ENCODE measurements around the gene PDGFB.

Gene PDGFB

DNA sequence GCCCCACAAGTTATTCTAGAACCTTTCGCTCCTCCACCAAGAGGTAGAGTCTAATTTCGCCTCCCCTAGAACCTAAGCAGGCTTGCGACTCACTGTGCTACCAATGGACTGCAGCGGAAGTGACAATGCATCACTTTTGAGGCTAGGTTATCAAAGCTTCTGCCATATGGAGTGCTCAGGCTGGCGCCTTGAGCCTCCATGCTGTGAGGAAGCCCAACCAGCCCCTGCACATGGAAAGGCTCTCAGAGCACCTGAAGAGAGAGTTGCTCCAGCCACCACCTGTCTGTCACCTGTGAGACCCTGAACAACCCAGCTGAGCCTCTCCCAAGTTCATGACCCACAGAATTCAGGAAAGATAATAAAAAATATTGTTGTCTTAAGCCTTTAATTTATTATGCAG, 63.0 kb downstream of the PDGFB start:
- Histone ChIP-seq H4K91ac (ENCODE audit: low read depth, low read length) (no peak overlapping the region), H3K23ac (ENCODE audit: low read length) (no peak overlapping the region), H2BK5ac (ENCODE audit: low read depth, low read length, poor library complexity) (no peak overlapping the region), H2AK5ac (ENCODE audit: low read length) (no peak overlapping the region), H3K79me1 (ENCODE audit: low read length) (peaks cover 12% of the 10 kb centered on the region), H3K4me2 (ENCODE audit: low read length) (no peak overlapping the region), H3K36me3 (ENCODE audit: control insufficient read depth in 1 of 2, insufficient read depth in 2 of 2, low read length in 2 of 2) (no peaks in the 10 kb centered on the region), H3K14ac (ENCODE audit: low read length) (no peak overlapping the region), H2BK12ac (ENCODE audit: low read length) (no peak overlapping the region), H2AFZ (ENCODE audit: insufficient read depth, low read length, poor library complexity) (no peak overlapping the region), H3K9me3 (ENCODE audit: insufficient read depth, low read depth, low read length) (peaks cover 7% of the 10 kb centered on the region), H3K4ac (ENCODE audit: low read depth, low read length) (no peak overlapping the region), H3K4me1 (ENCODE audit: control insufficient read depth in 1 of 2, insufficient read depth in 2 of 2, low read length in 2 of 2) (peaks cover 8 to 11% of the 10 kb centered on the region in 2 experiments), H3K27ac (ENCODE audit: low read depth, low read length) (no peak overlapping the region), H3K9ac (ENCODE audit: low read length) (no peak overlapping the region), H3K18ac (ENCODE audit: low read length) (no peak overlapping the region), H3K4me3 (ENCODE audit: low read depth, low read length) (no peak overlapping the region), H3K27me3 (ENCODE audit: insufficient read depth, low read length) (no peaks in the 10 kb centered on the region), H2BK120ac (ENCODE audit: insufficient read depth, low read length, poor library complexity) (no peak overlapping the region), H3K79me2 (ENCODE audit: control insufficient read depth, insufficient read depth, low read length, poor library complexity) (peaks cover 2% of the 10 kb centered on the region), H4K12ac (ENCODE audit: low read depth, low read length) (no peak overlapping the region), H4K8ac (ENCODE audit: low read depth, low read length) (no peak overlapping the region)
- DNase-seq = no peak
- no CpG with 5 or more reads among the region's 5 CpGs for WGBS (ENCODE audit: extremely low coverage, insufficient coverage, insufficient read length)

DNA sequence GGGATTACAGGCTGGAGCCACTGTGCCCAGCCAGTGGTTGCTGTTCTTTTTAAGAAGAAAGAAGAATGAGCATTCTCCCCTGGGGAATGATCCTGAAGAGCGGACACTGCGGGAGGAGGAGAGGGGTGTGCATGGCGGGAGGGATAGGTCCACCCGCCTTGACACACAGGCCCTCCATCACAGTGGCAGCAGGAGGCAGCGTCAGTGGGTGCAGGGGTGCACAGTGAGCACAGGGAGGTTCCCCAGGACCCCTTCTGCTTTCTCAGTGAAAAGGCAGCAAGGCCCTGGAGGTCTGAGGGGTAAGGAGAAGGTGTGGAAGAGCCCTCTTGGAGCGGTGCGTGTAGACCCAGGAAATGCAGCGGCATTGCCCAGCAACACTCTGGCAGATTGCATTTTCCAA, 63.4 kb downstream of the PDGFB start:
- H3K4me2 ChIP-seq (ENCODE audit: low read length) = no peak overlapping the region
- no peak overlapping the region for H3K9ac ChIP-seq (ENCODE audit: low read length)
- H3K23ac ChIP-seq (ENCODE audit: low read length) = no peak overlapping the region
- H3K79me2 ChIP-seq (ENCODE audit: control insufficient read depth, insufficient read depth, low read length, poor library complexity) = peaks cover 7% of the 10 kb centered on the region
- H3K27ac ChIP-seq (ENCODE audit: low read depth, low read length) = no peak overlapping the region
- no peak overlapping the region for H2BK12ac ChIP-seq (ENCODE audit: low read length)
- no peak overlapping the region for H3K14ac ChIP-seq (ENCODE audit: low read length)
- peaks cover 17% of the 10 kb centered on the region for H3K79me1 ChIP-seq (ENCODE audit: low read length)
- peaks cover 12 to 15% of the 10 kb centered on the region in 2 experiments for H3K4me1 ChIP-seq (ENCODE audit: control insufficient read depth in 1 of 2, insufficient read depth in 2 of 2, low read length in 2 of 2)
- peaks cover 4% of the 10 kb centered on the region for H3K9me3 ChIP-seq (ENCODE audit: insufficient read depth, low read depth, low read length)
- H3K36me3 ChIP-seq (ENCODE audit: control insufficient read depth in 1 of 2, insufficient read depth in 2 of 2, low read length in 2 of 2) = no peaks in the 10 kb centered on the region
- DNase-seq = no peak
- no peak overlapping the region for H2BK120ac ChIP-seq (ENCODE audit: insufficient read depth, low read length, poor library complexity)
- H3K4me3 ChIP-seq (ENCODE audit: low read depth, low read length) = no peak overlapping the region
- no peak overlapping the region for H3K18ac ChIP-seq (ENCODE audit: low read length)
- no peaks in the 10 kb centered on the region for H3K27me3 ChIP-seq (ENCODE audit: insufficient read depth, low read length)
- H2AFZ ChIP-seq (ENCODE audit: insufficient read depth, low read length, poor library complexity) = no peak overlapping the region
- no peak overlapping the region for H4K8ac ChIP-seq (ENCODE audit: low read depth, low read length)
- no peak overlapping the region for H4K91ac ChIP-seq (ENCODE audit: low read depth, low read length)
- H2BK5ac ChIP-seq (ENCODE audit: low read depth, low read length, poor library complexity) = no peak overlapping the region
- H3K4ac ChIP-seq (ENCODE audit: low read depth, low read length) = no peak overlapping the region
- no CpG with 5 or more reads among the region's 8 CpGs for WGBS (ENCODE audit: extremely low coverage, insufficient coverage, insufficient read length)
- no peak overlapping the region for H4K12ac ChIP-seq (ENCODE audit: low read depth, low read length)
- H2AK5ac ChIP-seq (ENCODE audit: low read length) = no peak overlapping the region

DNA sequence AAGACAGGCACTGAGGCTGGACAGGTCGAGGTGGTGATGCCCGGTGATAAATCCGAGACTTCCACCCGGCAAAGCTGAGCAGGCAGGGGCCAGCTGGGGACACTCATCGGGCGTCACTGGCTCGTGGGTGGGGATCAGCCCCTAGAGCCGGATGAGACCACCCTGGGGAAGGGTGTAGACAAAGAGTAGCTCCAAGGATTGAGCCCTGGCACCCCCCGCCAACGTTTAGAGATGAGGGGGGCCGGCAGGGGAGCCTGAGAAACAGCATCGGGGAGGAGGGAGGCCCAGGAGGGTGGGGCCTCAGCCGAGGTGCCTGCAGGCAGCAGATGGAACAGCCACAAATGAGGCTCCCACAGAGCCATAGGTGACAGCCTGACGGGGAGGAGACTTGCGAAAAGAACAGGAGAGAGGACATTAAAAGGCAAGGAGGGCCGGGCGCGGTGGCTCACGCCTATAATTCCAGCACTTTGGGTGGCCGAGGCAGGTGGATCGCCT, 64.9 kb downstream of the PDGFB start:
- H4K8ac ChIP-seq (ENCODE audit: low read depth, low read length) = no peak overlapping the region
- H3K4me3 ChIP-seq (ENCODE audit: low read depth, low read length) = no peak overlapping the region
- H2AK5ac ChIP-seq (ENCODE audit: low read length) = no peak overlapping the region
- peaks cover 26 to 29% of the 10 kb centered on the region in 2 experiments for H3K4me1 ChIP-seq (ENCODE audit: control insufficient read depth in 1 of 2, insufficient read depth in 2 of 2, low read length in 2 of 2)
- H3K4ac ChIP-seq (ENCODE audit: low read depth, low read length) = no peak overlapping the region
- no peak overlapping the region for H3K14ac ChIP-seq (ENCODE audit: low read length)
- no peak overlapping the region for H3K18ac ChIP-seq (ENCODE audit: low read length)
- H3K27ac ChIP-seq (ENCODE audit: low read depth, low read length) = no peak overlapping the region
- no peak overlapping the region for H2AFZ ChIP-seq (ENCODE audit: insufficient read depth, low read length, poor library complexity)
- no peak overlapping the region for H3K4me2 ChIP-seq (ENCODE audit: low read length)
- H4K12ac ChIP-seq (ENCODE audit: low read depth, low read length) = no peak overlapping the region
- H4K91ac ChIP-seq (ENCODE audit: low read depth, low read length) = peak overlapping the region; percentile 29
- H3K27me3 ChIP-seq (ENCODE audit: insufficient read depth, low read length) = no peaks in the 10 kb centered on the region
- H2BK5ac ChIP-seq (ENCODE audit: low read depth, low read length, poor library complexity) = no peak overlapping the region
- no peak for DNase-seq
- no peak overlapping the region for H2BK12ac ChIP-seq (ENCODE audit: low read length)
- no peak overlapping the region for H3K9ac ChIP-seq (ENCODE audit: low read length)
- H3K36me3 ChIP-seq (ENCODE audit: control insufficient read depth in 1 of 2, insufficient read depth in 2 of 2, low read length in 2 of 2) = no peaks in the 10 kb centered on the region
- H3K79me1 ChIP-seq (ENCODE audit: low read length) = peaks cover 31% of the 10 kb centered on the region
- H2BK120ac ChIP-seq (ENCODE audit: insufficient read depth, low read length, poor library complexity) = no peak overlapping the region
- no CpG with 5 or more reads among the region's 21 CpGs for WGBS (ENCODE audit: extremely low coverage, insufficient coverage, insufficient read length)
- peaks cover 18% of the 10 kb centered on the region for H3K79me2 ChIP-seq (ENCODE audit: control insufficient read depth, insufficient read depth, low read length, poor library complexity)
- peaks cover 4% of the 10 kb centered on the region for H3K9me3 ChIP-seq (ENCODE audit: insufficient read depth, low read depth, low read length)
- H3K23ac ChIP-seq (ENCODE audit: low read length) = no peak overlapping the region

DNA sequence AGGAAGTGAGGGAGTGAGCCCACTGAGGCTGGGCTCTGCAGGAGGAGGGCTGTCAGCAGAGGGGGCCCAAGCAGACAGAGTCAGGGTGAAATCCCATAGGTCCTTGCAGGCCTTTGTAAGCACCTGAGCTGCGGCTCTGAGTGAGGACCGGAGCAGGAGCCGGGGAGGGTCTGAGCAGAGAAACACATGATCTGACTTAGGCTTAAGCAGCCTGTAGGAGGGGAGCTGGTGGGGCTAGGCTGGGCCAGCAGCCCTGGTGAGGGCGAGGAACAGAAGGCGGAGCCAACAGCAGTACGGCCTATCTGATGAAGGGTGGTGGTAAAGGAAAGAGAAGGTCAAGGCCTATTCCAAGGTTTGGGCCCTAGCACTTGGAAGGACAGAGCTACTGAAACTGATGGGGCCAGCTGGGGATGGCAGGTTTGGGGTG, 65.4 kb downstream of the PDGFB start:
- Histone ChIP-seq H2AFZ (ENCODE audit: insufficient read depth, low read length, poor library complexity) (no peak overlapping the region), H3K27ac (ENCODE audit: low read depth, low read length) (no peak overlapping the region), H3K4me2 (ENCODE audit: low read length) (no peak overlapping the region), H3K4me1 (ENCODE audit: control insufficient read depth in 1 of 2, insufficient read depth in 2 of 2, low read length in 2 of 2) (peaks cover 27 to 29% of the 10 kb centered on the region in 2 experiments), H3K79me1 (ENCODE audit: low read length) (peaks cover 31% of the 10 kb centered on the region), H2BK5ac (ENCODE audit: low read depth, low read length, poor library complexity) (no peak overlapping the region), H3K27me3 (ENCODE audit: insufficient read depth, low read length) (no peaks in the 10 kb centered on the region), H2AK5ac (ENCODE audit: low read length) (no peak overlapping the region), H3K23ac (ENCODE audit: low read length) (no peak overlapping the region), H4K12ac (ENCODE audit: low read depth, low read length) (no peak overlapping the region), H3K4ac (ENCODE audit: low read depth, low read length) (no peak overlapping the region), H3K4me3 (ENCODE audit: low read depth, low read length) (no peak overlapping the region), H4K91ac (ENCODE audit: low read depth, low read length) (peak overlapping the region; percentile 29), H2BK12ac (ENCODE audit: low read length) (peak overlapping the region; percentile 11), H3K14ac (ENCODE audit: low read length) (no peak overlapping the region), H3K9ac (ENCODE audit: low read length) (no peak overlapping the region), H3K36me3 (ENCODE audit: control insufficient read depth in 1 of 2, insufficient read depth in 2 of 2, low read length in 2 of 2) (no peaks in the 10 kb centered on the region), H3K9me3 (ENCODE audit: insufficient read depth, low read depth, low read length) (peaks cover 4% of the 10 kb centered on the region), H3K79me2 (ENCODE audit: control insufficient read depth, insufficient read depth, low read length, poor library complexity) (peaks cover 18% of the 10 kb centered on the region), H2BK120ac (ENCODE audit: insufficient read depth, low read length, poor library complexity) (no peak overlapping the region), H3K18ac (ENCODE audit: low read length) (no peak overlapping the region), H4K8ac (ENCODE audit: low read depth, low read length) (no peak overlapping the region)
- no CpG with 5 or more reads among the region's 6 CpGs for WGBS (ENCODE audit: extremely low coverage, insufficient coverage, insufficient read length)
- DNase-seq = no peak
